Activated B cell treated with CpG ODN at 0.5 μM for 24 hours (primary cell): ENCODE measurements around the gene C2CD3. TPM values are rescaled to one million over a fixed set of nuclear protein-coding genes. Genes with fewer than 3 reads are reported as not detected.

ENCODE experiments used
- ATAC-seq: fragments of 200-7000 bp; cut with Tn5 transposase; one replicate; pipeline ENCODE4 v1.10.0; 2021; ENCODE audit warnings: low read depth, mild to moderate bottlenecking, moderate library complexity
- CTCF ChIA-PET: fragments of 350-600 bp; sonication (Branson Sonifier 250); formaldehyde crosslinking; loops from one replicate; lab custom pipeline; 2021; ENCODE audit warnings: antibody characterized with exemption; lab: Charles Lee
- POLR2A ChIA-PET: fragments of 350-600 bp; sonication (Branson Sonifier 250); formaldehyde crosslinking; loops from one replicate; lab custom pipeline; 2021; ENCODE audit warnings: antibody characterized with exemption; lab: Charles Lee
- DNase-seq: peaks from one replicate; pipeline ENCODE4 v3.0.0; 2022
- H3K27ac Mint-ChIP-seq: one replicate; pipeline ENCODE4 v1.8.0; 2020; ENCODE audit warnings: mixed read lengths
- H3K27me3 Mint-ChIP-seq: one replicate; pipeline ENCODE4 v1.8.0; 2021; ENCODE audit warnings: mixed read lengths
- H3K36me3 Mint-ChIP-seq: one replicate; pipeline ENCODE4 v1.8.0; 2021; ENCODE audit warnings: low read depth, mixed read lengths
- H3K4me1 Mint-ChIP-seq: one replicate; pipeline ENCODE4 v1.8.0; 2021; ENCODE audit warnings: mixed read lengths
- H3K4me3 Mint-ChIP-seq: one replicate; pipeline ENCODE4 v1.8.0; 2020; ENCODE audit warnings: mild to moderate bottlenecking, mixed read lengths
- H3K9me3 Mint-ChIP-seq: one replicate; pipeline ENCODE4 v1.8.0; 2020; ENCODE audit warnings: mixed read lengths
- CTCF ChIP-seq: fragments of 200-600 bp; IDR thresholded peaks from one replicate; pipeline ENCODE4 v1.8.0; 2022; ENCODE audit warnings: antibody characterized with exemption, mild to moderate bottlenecking
- intact Hi-C: fragments of 100-400 bp; cut with micrococcal nuclease; formaldehyde crosslinking; loops from one replicate; pipeline ENCODE4 v1.15.1; 2024
- total RNA-seq: library from RNA; stranded (reverse); gene quantifications from 2 replicates; pipeline ENCODE4 v1.2.3, GENCODE V29; 2022

The C2CD3 gene
- total RNA-seq, 1 donor from 2014 or later, result 50.3 TPM

DNA sequence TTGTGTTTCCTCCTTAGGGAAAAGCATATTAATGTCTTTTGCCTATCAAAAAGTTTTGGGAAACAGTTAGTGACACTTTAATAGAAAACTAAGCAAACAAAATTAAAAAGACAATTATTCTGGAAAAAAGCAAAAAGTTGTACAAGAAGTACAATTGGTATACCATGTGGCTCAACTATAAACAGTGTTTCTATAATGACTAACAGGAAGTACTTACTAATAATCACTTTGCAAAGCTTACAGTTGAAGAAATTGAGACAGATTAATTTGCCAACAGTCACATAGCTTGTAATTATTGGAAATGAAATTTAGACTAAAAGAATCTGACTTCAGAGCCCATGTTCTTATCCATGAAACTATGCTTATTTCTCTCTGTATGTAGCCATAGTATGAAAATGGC lies 25.0 kb upstream of the C2CD3 start:
- DNase-seq, result no peak
- ChIA-PET CTCF (no interaction called here), POLR2A (interaction anchor here (0.6 kb wide), 1 partner anchor 141 kb away, joined by 6 read pairs; no protein-coding TSS in a partner anchor)
- Mint-ChIP-seq H3K27me3 (no peaks in the 10 kb centered on the region), H3K4me3 (no peak overlapping the region), H3K27ac (no peak overlapping the region), H3K36me3 (peaks cover 18% of the 10 kb centered on the region), H3K4me1 (no peaks in the 10 kb centered on the region), H3K9me3 (peaks cover 6% of the 10 kb centered on the region)
- ATAC-seq, result no peak
- TF ChIP-seq CTCF, result no peak
- intact Hi-C loops, result no loop called here

GRCh38 chr11:74185695-74186094 lies 14.9 kb upstream of the C2CD3 start:
- no peak for DNase-seq
- peaks cover 21% of the 10 kb centered on the region for H3K36me3 Mint-ChIP-seq
- POLR2A ChIA-PET, result no interaction called here
- H3K27ac Mint-ChIP-seq, result no peak overlapping the region
- intact Hi-C loops, result no loop called here
- CTCF ChIA-PET, result no interaction called here
- no peaks in the 10 kb centered on the region for H3K4me1 Mint-ChIP-seq
- no peak overlapping the region for H3K4me3 Mint-ChIP-seq
- H3K9me3 Mint-ChIP-seq, result no peaks in the 10 kb centered on the region
- H3K27me3 Mint-ChIP-seq, result no peaks in the 10 kb centered on the region
- TF ChIP-seq CTCF, result no peak
- ATAC-seq, result no peak

DNA sequence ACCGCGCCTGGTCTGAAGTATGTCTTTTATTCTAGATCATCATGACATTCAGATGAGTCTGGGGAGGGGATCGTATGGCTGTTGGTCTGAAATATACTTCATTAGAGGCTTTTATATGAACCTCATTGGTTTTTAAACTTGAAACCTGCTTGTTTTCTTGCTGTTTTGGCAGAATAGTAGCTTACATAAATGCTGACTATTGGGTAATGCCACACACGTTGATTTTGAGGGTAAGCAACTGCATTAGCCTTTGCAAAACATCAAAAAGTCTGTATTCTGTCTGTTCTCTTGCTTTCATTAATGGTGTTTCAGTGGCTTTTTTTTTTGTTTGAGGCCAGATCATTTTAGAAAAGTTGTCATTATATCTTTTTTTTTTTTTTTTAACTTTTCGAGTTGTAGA lies 14.5 kb upstream of the C2CD3 start:
- intact Hi-C loops, result no loop called here
- no peak for TF ChIP-seq CTCF
- CTCF ChIA-PET, result no interaction called here

GRCh38 chr11:74182635-74183034 lies 11.8 kb upstream of the C2CD3 start:
- Mint-ChIP-seq H3K27me3 (no peaks in the 10 kb centered on the region), H3K36me3 (peaks cover 13% of the 10 kb centered on the region), H3K4me3 (no peak overlapping the region), H3K4me1 (no peaks in the 10 kb centered on the region), H3K27ac (no peak overlapping the region), H3K9me3 (no peaks in the 10 kb centered on the region)
- ATAC-seq (no peak), DNase-seq (no peak)
- ChIA-PET POLR2A (no interaction called here), CTCF (no interaction called here)
- no peak for TF ChIP-seq CTCF
- intact Hi-C loops, result no loop called here

More for the DNA sequence above, 14.5 kb upstream of the C2CD3 start:
- DNase-seq (no peak), ATAC-seq (no peak)
- H3K4me3 Mint-ChIP-seq, result no peak overlapping the region
- peaks cover 18% of the 10 kb centered on the region for H3K36me3 Mint-ChIP-seq
- H3K27ac Mint-ChIP-seq, result no peak overlapping the region
- POLR2A ChIA-PET, result no interaction called here
- H3K27me3 Mint-ChIP-seq, result no peaks in the 10 kb centered on the region
- H3K4me1 Mint-ChIP-seq, result no peaks in the 10 kb centered on the region
- no peaks in the 10 kb centered on the region for H3K9me3 Mint-ChIP-seq

- no peak for TF ChIP-seq CTCF
- no peaks in the 10 kb centered on the region for H3K9me3 Mint-ChIP-seq
- CTCF ChIA-PET, result no interaction called here
- DNase-seq (no peak), ATAC-seq (no peak)
- no peaks in the 10 kb centered on the region for H3K27me3 Mint-ChIP-seq
- intact Hi-C loops, result no loop called here
- POLR2A ChIA-PET, result no interaction called here
- peaks cover 7% of the 10 kb centered on the region for H3K36me3 Mint-ChIP-seq
- H3K4me3 Mint-ChIP-seq, result no peak overlapping the region
- H3K4me1 Mint-ChIP-seq, result peaks cover under 1% of the 10 kb centered on the region
- no peak overlapping the region for H3K27ac Mint-ChIP-seq
These were observed 8.6 kb upstream of the C2CD3 start for GRCh38 chr11:74179234-74180052.
